H1 (cell line): ENCODE measurements around the gene GALT. TPM values are rescaled to one million over a fixed set of nuclear protein-coding genes. Genes with fewer than 3 reads are reported as not detected.

Experiments used
- SIN3A ChIP-seq, 2 experiments: IDR thresholded peaks in 1 of 2; conservative IDR thresholded peaks in 1 of 2; 2 replicates each; pipeline ENCODE4 v1.6.1; 2011 to 2012; ENCODE audit warnings: low read length in 2 of 2, improper control_type of control experiment in 1 of 2, low read depth in 1 of 2, mild to moderate bottlenecking in 1 of 2
- polyA plus RNA-seq, 7 experiments: library from polyadenylated mRNA; depleted of rRNA in 3 of 7; stranded (reverse) in 5 of 7; unstranded in 2 of 7; fragments of >200 nt in 5 of 7; fragments of 200-250 nt in 2 of 7; gene quantifications; 1 replicate in 5 of 7; 2 replicates in 1 of 7; 4 replicates in 1 of 7; pipeline versions ENCODE4 v1.2.1 to v1.2.3, GENCODE V29; 2011 to 2013; ENCODE audit warnings: missing spikeins in 2 of 7, mixed read lengths in 2 of 7
- total RNA-seq: library from RNA; stranded (reverse); fragmentation: NEBNext Ultra II Directional; extraction: Animal tissue kit (Norgen Biotek cat#: 25700); gene quantifications from 2 replicates; pipeline ENCODE4 v1.2.1, GENCODE V29; 2021

Gene GALT
- total and polyA plus RNA-seq, 2 of the 8 experiments (the other 6 are each of a cell fraction or from before 2014, with no cell fraction given): 21.9 to 50.6 TPM

DNA sequence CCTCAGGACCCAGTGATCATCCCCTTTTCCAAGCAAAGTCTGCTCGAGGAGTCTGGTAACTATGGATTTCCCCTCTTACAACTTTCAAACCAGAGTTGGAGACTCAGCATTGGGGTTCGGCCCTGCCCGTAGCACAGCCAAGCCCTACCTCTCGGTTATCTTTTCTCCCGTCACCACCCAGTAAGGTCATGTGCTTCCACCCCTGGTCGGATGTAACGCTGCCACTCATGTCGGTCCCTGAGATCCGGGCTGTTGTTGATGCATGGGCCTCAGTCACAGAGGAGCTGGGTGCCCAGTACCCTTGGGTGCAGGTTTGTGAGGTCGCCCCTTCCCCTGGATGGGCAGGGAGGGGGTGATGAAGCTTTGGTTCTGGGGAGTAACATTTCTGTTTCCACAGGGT lies 1.2 kb downstream of the GALT start (continued):
- TF ChIP-seq SIN3A (conservative IDR thresholded peaks at IDR 0.05 in 1 of 2, IDR thresholded peaks at IDR 0.05 in 1 of 2; ENCODE audit: low read depth in 1 of 2, low read length in 2 of 2): no peak
